Lower lobe of right lung (tissue), 2 donors: ENCODE data around the gene ZNRF3. TPM values are rescaled to one million over a fixed set of nuclear protein-coding genes. Genes with fewer than 3 reads are reported as not detected.

Experiments
- ATAC-seq, 2 donors: fragments of 200-7000 bp; cut with Tn5 transposase; one replicate each; pipeline ENCODE4 v1.9.1; 2020 to 2022; ENCODE audit warnings: mild to moderate bottlenecking in 2 of 2, moderate library complexity in 2 of 2
- DNase-seq: peaks from one replicate; pipeline ENCODE4 v3.0.0-alpha.2; 2020
- H3K27ac ChIP-seq: fragments of 200-600 bp; one replicate; pipeline ENCODE4 v1.8.0; 2022
- H3K27me3 ChIP-seq: fragments of 200-600 bp; one replicate; pipeline ENCODE4 v1.8.0; 2022; ENCODE audit warnings: low read depth
- H3K36me3 ChIP-seq: fragments of 200-600 bp; one replicate; pipeline ENCODE4 v1.8.0; 2022; ENCODE audit warnings: mild to moderate bottlenecking
- H3K4me1 ChIP-seq: fragments of 200-600 bp; one replicate; pipeline ENCODE4 v1.8.0; 2022
- H3K4me3 ChIP-seq: fragments of 200-600 bp; one replicate; pipeline ENCODE4 v1.8.0; 2022; ENCODE audit warnings: mild to moderate bottlenecking
- H3K9me3 ChIP-seq: fragments of 200-600 bp; one replicate; pipeline ENCODE4 v1.8.0; 2022
- intact Hi-C: fragments of 100-400 bp; cut with DNase I; formaldehyde crosslinking; loops from one replicate; pipeline ENCODE4 v1.11.0; 2022
- total RNA-seq: library from RNA; stranded (reverse); fragmentation: NEBNext Ultra II Directional; extraction: Animal tissue kit (Norgen Biotek cat#: 25700); gene quantifications from one replicate; pipeline ENCODE4 v1.2.1, GENCODE V29; 2021
- TF ChIP-seq, protein P1 (sequence below): fragments of 200-600 bp; IDR thresholded peaks from one replicate; pipeline ENCODE4 v1.8.0; 2022; ENCODE audit warnings: antibody characterized with exemption, mild to moderate bottlenecking
- donor health status: DM: no; HTN: yes; CAD: no; lungs with severe emphysema.

Gene ZNRF3
- total RNA-seq, 1 donor from 2014 or later = 11.3 TPM

DNA sequence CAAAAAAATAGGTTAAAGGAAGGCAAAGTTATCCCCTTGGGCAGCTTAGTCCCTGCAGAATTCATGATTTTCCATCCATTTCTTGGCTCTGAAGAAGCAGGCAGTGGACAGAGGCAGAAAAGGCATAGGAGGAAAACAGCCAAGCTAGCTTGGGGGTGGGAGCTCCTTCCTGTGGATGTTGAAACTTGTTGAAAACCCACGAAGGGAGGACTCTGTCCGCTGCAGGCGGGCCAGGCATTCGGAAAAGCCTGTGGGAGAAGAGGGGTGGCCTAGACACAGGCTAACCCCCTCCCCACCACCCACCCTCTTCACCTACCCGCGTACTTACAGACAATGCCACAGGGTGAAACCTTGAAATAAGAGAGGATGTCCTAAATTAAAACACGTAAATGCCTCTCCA lies 106.1 kb downstream of the ZNRF3 start:
- Histone ChIP-seq H3K4me3 (no peak overlapping the region), H3K9me3 (no peaks in the 10 kb centered on the region), H3K4me1 (peaks cover 37% of the 10 kb centered on the region), H3K36me3 (peaks cover 8% of the 10 kb centered on the region), H3K27me3 (no peaks in the 10 kb centered on the region), H3K27ac (no peak overlapping the region)
- TF ChIP-seq, protein P1, sequence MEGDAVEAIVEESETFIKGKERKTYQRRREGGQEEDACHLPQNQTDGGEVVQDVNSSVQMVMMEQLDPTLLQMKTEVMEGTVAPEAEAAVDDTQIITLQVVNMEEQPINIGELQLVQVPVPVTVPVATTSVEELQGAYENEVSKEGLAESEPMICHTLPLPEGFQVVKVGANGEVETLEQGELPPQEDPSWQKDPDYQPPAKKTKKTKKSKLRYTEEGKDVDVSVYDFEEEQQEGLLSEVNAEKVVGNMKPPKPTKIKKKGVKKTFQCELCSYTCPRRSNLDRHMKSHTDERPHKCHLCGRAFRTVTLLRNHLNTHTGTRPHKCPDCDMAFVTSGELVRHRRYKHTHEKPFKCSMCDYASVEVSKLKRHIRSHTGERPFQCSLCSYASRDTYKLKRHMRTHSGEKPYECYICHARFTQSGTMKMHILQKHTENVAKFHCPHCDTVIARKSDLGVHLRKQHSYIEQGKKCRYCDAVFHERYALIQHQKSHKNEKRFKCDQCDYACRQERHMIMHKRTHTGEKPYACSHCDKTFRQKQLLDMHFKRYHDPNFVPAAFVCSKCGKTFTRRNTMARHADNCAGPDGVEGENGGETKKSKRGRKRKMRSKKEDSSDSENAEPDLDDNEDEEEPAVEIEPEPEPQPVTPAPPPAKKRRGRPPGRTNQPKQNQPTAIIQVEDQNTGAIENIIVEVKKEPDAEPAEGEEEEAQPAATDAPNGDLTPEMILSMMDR = no peak
- intact Hi-C loops = no loop called here
- ATAC-seq (no peak), DNase-seq (no peak)

DNA sequence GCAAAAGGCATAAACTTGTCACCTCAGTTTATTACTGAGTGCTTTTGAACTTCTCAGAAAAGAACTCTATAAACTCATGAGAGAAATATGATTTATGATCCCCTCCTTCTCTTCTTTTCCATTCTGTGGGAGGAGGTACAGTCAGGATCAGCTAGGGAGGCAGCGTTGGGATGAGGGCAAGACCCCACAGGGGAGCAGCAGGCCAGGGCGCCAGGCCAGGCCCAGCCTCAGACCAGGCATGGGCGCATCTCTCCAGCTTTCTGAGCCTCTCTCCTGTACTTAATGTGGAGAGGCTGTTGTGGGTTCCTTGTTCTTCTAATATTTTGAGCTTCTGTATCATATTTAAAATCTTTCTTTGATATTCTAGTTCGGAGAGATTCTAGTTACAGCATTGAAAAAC lies 106.5 kb downstream of the ZNRF3 start:
- intact Hi-C loops = no loop called here
- Histone ChIP-seq H3K36me3 (peaks cover 8% of the 10 kb centered on the region), H3K27me3 (no peaks in the 10 kb centered on the region), H3K4me3 (no peak overlapping the region), H3K27ac (no peak overlapping the region), H3K4me1 (peaks cover 33% of the 10 kb centered on the region), H3K9me3 (no peaks in the 10 kb centered on the region)
- TF ChIP-seq, protein P1 = no peak
- no peak for DNase-seq
- no peak for ATAC-seq

DNA sequence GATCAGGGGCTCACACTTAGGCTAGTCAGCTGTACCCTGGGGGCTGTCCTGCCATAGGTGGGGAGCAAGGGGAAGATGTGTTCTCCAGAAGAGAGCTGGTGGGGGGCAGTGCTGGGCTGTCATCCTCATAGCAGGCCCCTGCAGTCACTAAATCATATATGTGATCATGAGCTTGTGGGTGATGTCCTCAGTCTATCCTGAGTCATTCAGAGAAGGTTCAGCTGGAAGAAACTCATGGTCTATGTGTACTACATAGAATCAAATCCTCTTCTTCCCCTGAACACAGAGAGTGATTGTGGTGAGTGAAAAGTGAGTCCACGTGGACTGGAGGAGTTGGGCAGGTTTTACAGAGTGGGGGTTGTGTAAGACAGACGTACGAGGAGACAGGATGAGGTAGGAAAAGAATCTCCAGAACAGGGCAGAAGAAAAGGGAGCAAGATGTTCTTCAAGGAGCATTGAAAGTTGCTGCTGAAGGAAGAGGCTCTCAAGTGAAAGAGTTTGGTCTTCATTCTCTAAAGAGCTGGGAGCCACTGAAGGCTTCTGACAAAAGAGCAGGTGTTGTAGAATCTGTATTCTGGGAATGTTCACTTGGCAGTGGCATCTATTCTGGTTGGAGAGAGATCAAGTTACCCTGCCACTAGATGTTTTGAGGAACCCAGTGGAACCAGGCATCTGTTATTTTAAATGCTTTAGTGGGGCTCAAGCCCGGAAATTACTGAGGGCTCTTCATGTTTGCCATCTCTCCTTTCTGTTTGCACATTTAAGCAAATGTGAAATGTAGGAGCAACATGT lies 109.4 kb downstream of the ZNRF3 start:
- ATAC-seq = no peak
- Histone ChIP-seq H3K9me3 (no peaks in the 10 kb centered on the region), H3K27ac (no peak overlapping the region), H3K4me3 (no peak overlapping the region), H3K4me1 (peaks cover 12% of the 10 kb centered on the region), H3K27me3 (no peaks in the 10 kb centered on the region), H3K36me3 (no peaks in the 10 kb centered on the region)
- DNase-seq = no peak
- TF ChIP-seq, protein P1 = no peak
- intact Hi-C loops = no loop called here

DNA sequence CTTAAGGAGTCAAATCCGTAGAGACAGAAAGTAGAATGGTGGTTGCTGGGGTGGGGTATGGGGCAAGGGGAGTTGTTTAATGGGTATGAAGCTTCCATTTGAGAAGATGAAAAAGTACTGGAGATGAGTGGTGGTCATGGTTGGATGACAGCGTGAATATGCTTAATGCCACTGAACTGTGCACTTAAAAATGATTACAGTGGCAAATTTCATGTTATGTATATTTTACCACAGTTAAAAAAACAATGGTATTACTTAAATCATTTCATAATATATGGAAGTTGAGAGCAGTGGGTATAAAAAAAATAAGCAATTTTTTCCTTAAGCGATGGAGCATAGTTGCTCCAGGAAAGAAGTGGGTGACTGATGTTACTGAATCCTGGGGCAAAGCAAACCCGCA lies 111.2 kb downstream of the ZNRF3 start:
- Histone ChIP-seq H3K27me3 (no peaks in the 10 kb centered on the region), H3K4me3 (no peak overlapping the region), H3K27ac (no peak overlapping the region), H3K36me3 (no peaks in the 10 kb centered on the region), H3K9me3 (no peaks in the 10 kb centered on the region), H3K4me1 (peaks cover 4% of the 10 kb centered on the region)
- ATAC-seq (no peak), DNase-seq (no peak)
- intact Hi-C loops = no loop called here
- TF ChIP-seq, protein P1 = no peak

DNA sequence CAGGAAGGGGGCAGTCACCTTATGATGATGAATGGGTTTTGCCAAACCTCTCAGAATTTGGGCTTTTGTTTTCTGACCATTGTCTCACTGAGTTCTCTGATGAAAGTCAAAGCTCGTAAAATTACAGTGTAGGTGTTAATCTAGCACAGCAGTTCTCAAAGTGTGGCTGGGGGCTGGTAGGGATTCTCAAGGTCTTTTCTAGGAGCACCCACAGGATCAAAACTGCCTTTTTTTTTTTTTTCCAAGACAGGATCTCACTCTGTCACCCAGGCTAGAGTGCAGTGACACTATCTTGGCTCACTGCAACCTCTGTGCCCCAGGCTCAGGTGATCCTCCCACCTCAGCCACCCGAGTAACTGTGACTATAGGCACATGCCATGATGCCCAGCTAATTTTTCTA lies 112.2 kb downstream of the ZNRF3 start:
- DNase-seq (no peak), ATAC-seq (no peak)
- H3K36me3 ChIP-seq = no peaks in the 10 kb centered on the region
- H3K4me3 ChIP-seq = no peak overlapping the region
- no peaks in the 10 kb centered on the region for H3K4me1 ChIP-seq
- no peak overlapping the region for H3K27ac ChIP-seq
- TF ChIP-seq, protein P1 = no peak
- intact Hi-C loops = no loop called here
- no peaks in the 10 kb centered on the region for H3K9me3 ChIP-seq
- no peaks in the 10 kb centered on the region for H3K27me3 ChIP-seq
